H1 (cell line): Measurements from ENCODE around the gene RDH5. TPM values are rescaled to one million over a fixed set of nuclear protein-coding genes. Genes with fewer than 3 reads are reported as not detected.

Experiments used
- CREB1 ChIP-seq: IDR thresholded peaks from 2 replicates; pipeline ENCODE4 v1.6.1; 2012; ENCODE audit warnings: inconsistent platforms
- polyA plus RNA-seq, 7 experiments: library from polyadenylated mRNA; depleted of rRNA in 3 of 7; stranded (reverse) in 5 of 7; unstranded in 2 of 7; fragments of >200 nt in 5 of 7; fragments of 200-250 nt in 2 of 7; gene quantifications; 1 replicate in 5 of 7; 2 replicates in 1 of 7; 4 replicates in 1 of 7; pipeline versions ENCODE4 v1.2.1 to v1.2.3, GENCODE V29; 2011 to 2013; ENCODE audit warnings: missing spikeins in 2 of 7, mixed read lengths in 2 of 7
- total RNA-seq: library from RNA; stranded (reverse); fragmentation: NEBNext Ultra II Directional; extraction: Animal tissue kit (Norgen Biotek cat#: 25700); gene quantifications from 2 replicates; pipeline ENCODE4 v1.2.1, GENCODE V29; 2021
- TF ChIP-seq, protein P1 (sequence below): IDR thresholded peaks from 2 replicates; pipeline ENCODE4 v1.6.1; 2011; ENCODE audit warnings: low read depth, mild to moderate bottlenecking, low read length; ENCODE audit not compliant: insufficient read depth

RDH5 gene
- total and polyA plus RNA-seq, 2 of the 8 experiments (the other 6 are each of a cell fraction or from before 2014, with no cell fraction given), result 4.2 to 6.0 TPM

DNA sequence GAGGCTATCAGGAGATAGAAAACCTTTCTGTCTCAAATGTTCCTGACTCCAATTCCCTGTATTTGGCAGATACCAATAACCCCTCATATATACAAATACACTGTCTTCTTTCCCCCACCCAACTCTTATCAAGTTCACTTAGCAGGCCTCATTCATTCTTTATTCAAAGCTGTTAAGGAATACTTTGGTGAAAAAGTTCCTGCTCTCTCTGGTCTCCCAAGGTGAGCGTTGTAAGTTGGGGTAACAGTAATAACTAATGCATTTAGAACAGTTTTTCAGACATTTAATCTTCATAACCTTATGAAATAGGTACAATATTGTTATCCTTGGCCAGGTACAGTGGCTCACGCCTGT, 18.8 kb downstream of the RDH5 start (continued):
- TF ChIP-seq, protein P1, sequence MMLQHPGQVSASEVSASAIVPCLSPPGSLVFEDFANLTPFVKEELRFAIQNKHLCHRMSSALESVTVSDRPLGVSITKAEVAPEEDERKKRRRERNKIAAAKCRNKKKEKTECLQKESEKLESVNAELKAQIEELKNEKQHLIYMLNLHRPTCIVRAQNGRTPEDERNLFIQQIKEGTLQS, result no peak
- TF ChIP-seq CREB1, result no peak
- TF ChIP-seq, all 59 proteins: peak for 0
